T-helper 2 cell treated with Interferon-gamma antibody and Interleukin-4, amounts not matched to agents 100 ng/mL and 5 ng/mL, for 36 hours (primary cell): ENCODE measurements around the gene LY9. TPM values are rescaled to one million over a fixed set of nuclear protein-coding genes. Genes with fewer than 3 reads are reported as not detected.

Source experiments
- intact Hi-C: fragments of 100-400 bp; cut with micrococcal nuclease; formaldehyde crosslinking; loops from one replicate; pipeline ENCODE4 v1.15.1; 2023
- total RNA-seq: library from RNA; stranded (reverse); gene quantifications from 2 replicates; pipeline ENCODE4 v1.2.3, GENCODE V29; 2022

The LY9 gene
- total RNA-seq, 1 donor from 2014 or later = 9.2 TPM

DNA sequence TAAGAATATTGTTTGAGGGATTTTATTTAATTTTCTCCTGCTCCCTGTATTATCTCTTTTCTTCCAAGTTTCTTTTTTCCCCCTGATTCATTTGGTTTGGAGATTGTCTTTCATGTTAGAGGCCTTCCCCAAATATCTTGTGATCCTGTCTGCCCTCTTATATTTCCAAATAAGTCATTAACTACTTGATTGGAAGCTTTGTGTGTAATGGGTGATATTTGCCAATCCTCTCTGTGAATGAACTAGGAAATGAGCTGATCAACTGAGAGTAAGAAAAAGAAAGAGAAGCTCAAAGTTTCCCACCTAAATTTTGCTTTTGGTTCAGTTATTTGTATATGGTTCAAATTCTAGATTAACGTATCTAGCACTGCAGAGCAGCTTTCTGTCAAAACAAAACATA lies 23.6 kb upstream of the LY9 start:
- intact Hi-C loops = no loop called here

DNA sequence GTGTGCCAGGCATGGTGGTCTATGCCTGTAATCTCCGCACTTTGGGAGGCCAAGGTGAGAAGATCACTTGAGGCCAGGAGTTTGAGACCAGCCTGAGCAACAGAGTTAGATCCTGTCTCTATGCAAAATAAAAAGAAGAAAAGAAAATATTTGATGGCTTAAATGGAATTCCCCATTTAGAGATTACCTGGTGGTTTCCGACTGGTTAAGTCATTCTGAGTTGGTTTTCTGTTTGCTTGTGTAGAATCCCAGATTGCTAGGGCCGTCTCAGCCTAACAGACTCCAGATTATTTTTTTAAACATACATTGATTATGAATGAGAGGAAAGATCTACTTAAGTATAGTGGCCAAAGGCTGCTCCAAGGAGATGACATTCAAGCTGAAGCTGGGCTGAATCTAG lies 22.9 kb upstream of the LY9 start:
- intact Hi-C loops = no loop called here

DNA sequence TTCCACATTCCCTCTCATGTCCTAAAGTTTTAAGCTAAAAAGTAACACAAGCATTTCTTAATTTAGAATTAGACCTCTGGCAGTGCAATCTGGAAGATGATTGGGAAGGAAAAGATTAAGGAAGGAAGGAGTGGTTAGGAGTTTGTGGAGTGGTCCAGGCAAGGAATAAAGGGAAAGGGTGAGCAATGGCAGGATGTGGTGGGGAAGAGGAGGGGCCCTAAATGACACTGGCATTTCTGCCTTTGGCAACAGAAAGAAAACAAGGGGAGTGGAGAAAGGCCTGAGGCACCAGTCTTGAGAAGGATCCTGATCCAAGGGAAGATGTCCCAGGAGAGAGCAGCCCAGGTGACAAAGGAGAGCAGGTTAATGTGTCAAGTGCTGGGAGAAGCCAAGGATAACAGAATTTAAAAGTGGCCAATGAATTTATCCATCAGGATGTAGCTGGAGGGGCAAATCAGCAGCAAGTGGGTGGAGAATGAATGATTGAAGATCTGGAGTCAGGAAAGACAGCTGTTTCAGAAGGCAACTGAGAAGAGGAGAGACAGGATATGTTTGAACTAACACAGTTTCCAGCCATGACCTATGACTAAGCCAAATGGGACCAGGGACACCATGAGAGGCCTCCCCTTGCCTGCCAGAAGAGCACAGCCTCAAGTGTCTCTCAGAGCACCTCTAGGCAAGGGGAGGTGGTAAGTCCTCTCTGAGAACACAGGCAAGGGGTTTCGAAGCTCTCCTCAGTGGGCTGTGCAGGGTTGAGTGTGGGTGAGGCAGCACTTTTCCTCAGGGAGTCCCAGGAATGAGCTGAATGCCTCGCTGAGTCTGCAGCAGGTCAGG lies 20.9 kb upstream of the LY9 start:
- intact Hi-C loops = no loop called here

- intact Hi-C loops = loop anchor here (2.0 kb wide), 1 partner anchor 175 kb away; no protein-coding TSS in a partner anchor
These were observed 19.8 kb upstream of the LY9 start for GRCh38 chr1:160776178-160776577.

DNA sequence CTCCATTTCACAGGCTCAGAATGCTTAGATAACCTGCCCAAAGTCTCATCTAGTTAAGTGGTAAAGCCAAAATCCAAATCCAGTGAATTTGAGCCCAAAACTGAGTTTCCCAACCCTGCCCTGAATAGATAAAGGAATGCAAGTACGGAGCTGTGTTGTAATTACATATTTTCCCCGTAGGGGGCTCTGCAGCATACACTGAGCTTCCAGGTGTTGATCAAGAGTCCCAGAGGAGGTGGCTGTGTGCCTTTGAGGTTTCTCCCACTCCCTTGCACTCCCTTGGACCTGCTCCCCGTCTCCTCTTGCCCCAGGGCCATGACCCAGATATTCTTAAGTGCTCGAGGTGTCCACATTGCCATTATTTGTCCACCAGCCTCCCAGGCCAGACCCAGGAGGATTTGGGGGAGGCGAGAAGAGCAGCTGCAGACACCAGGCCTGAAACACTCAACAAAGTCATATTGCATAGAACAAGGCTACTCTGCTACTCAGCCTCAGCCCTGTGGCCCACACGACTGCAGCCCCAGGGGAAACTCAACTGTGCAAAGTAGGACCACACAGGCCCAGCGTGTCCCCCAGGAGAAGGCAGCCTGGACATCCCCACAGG lies 18.4 kb upstream of the LY9 start:
- intact Hi-C loops = loop anchor here (1.0 to 2.0 kb wide), 3 partner anchors 53 to 173 kb away; no protein-coding TSS in a partner anchor

GRCh38 chr1:160778976-160779375 lies 17.0 kb upstream of the LY9 start:
- intact Hi-C loops = no loop called here

DNA sequence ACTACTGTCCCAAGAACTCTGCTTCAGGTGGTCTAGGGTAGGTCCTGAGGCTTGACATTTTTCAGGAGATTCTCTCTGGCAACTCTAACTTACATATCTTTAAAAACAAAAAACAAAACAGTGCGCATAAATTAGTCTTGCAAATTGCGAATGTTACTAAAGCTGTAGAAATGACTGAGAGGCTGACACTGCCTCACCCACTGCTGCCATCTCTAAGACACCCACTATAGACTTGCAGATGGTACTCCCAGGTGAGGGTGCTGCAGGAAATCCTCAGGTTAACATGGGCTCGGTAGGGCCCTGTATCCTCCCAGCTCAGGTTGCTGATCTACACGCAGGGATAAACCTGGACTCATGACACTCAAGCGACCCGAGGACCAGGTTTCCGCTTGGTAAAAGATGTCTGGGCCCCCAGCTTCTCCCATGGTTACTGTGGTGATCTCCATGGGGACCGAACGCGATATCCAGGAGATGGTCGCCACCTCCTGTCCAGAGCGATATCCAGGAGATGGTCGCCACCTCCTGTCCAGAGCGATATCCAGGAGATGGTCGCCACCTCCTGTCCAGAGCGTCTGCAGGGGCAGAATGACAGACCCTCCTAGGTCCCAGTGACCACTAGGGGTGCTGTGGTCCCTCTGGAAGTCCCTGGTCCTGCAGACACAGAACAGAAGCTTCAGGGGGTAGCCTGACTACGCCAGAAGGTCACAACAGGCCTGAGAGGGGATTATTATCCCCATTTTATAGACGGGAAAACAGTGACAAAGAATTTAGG lies 16.2 kb upstream of the LY9 start:
- intact Hi-C loops = no loop called here

DNA sequence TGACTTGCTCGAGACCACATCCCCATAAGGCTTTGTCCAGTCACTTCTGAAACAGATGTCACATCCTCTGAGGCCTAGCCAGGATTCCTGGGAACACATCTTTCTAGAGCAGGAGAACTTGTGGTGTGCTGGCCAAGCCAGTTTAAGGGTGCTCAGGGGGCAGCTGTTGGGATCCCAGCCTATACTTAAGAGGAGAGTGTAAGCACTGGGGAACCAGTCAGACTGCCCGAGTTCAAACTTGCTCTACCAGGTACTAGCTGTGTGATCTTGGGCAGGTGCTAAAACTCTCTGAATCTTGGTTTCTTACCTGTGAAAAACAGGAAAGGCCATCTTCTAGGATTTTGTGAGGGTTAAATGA lies 15.6 kb upstream of the LY9 start:
- intact Hi-C loops = no loop called here

GRCh38 chr1:160781186-160781766 lies 14.7 kb upstream of the LY9 start:
- intact Hi-C loops = no loop called here

GRCh38 chr1:160781914-160782689 lies 13.9 kb upstream of the LY9 start:
- intact Hi-C loops = loop anchor here (1.0 kb wide), 1 partner anchor 14 kb away; the partner anchor contains the start of gene LY9

DNA sequence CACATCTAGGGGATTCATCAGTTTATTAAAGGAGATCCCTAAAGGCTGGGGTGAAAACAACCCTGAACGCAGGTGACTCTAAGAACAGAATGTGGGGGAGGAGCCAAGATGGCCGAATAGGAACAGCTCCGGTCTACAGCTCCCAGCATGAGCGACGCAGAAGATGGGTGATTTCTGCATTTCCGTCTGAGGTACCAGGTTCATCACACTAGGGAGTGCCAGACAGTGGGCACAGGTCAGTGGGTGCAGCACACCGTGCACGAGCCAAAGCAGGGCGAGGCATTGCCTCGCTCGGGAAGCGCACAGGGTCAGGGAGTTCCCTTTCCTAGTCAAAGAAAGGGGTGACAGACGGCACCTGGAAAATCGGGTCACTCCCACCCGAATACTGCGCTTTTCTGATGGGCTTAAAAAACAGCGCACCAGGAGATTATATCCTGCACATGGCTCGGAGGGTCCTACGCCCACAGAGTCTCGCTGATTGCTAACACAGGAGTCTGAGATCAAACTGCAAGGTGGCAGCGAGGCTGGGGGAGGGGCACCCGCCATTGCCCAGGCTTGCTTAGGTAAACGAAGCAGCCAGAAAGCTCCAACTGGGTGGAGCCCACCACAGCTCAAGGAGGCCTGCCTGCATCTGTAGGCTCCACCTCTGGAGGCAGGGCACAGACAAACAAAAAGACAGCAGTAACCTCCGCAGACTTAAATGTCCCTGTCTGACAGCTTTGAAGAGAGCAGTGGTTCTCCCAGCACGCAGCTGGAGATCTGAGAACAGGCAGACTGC lies 12.8 kb upstream of the LY9 start:
- intact Hi-C loops = loop anchor here (1.0 kb wide), 1 partner anchor 13 kb away; the partner anchor contains the start of gene LY9

GRCh38 chr1:160789051-160789701 lies 6.8 kb upstream of the LY9 start:
- intact Hi-C loops = no loop called here

- intact Hi-C loops = no loop called here
These were observed 6.0 kb upstream of the LY9 start for GRCh38 chr1:160789702-160790611.

- intact Hi-C loops = no loop called here
These were observed 1.6 kb upstream of the LY9 start for GRCh38 chr1:160794376-160794775.

DNA sequence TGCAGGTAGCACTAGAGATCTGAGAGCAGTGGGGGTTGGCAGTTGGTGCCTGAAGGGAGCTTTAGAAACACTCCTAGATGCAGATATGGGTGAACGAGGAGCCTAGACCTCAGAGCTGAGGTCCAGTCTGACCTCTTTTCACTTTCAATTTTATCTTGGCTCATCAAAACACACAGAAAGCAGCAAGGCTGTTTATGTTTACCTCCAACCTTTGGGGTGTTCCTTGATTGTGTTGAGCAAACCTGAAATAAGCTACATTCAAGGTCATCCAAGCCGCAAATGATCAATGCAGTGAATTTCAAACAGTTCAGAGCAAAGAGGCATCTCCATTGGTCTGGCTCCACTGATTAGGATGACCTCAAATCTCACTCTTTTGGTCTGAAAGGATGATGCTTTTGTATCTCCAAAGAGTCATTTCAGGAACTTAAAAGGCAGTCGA lies 1.3 kb downstream of the LY9 start:
- intact Hi-C loops = no loop called here

- intact Hi-C loops = no loop called here
These were observed 1.9 kb downstream of the LY9 start for GRCh38 chr1:160797861-160798273.

DNA sequence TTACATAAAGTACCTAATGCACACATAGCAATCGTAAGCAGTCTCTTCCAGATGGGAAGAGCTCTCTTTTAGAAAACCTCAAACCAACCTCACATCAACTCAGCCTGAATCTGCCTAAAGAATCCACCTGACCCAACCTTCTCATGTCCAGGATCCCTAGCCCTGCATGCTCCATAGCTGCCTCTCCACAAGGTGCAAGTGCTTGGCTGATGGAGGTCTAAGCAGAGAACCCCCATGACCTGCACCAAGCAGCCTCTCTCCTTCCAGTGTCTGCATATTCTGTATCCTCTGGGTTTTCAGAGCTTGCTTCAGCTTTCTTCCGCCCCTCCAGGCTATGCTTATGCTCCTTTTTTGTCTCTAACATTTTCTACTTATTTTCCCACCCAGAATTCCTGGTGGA lies 2.5 kb downstream of the LY9 start:
- intact Hi-C loops = no loop called here

GRCh38 chr1:160799641-160800040 lies 3.7 kb downstream of the LY9 start:
- intact Hi-C loops = loop anchor here (2.0 kb wide), 1 partner anchor 73 kb away; no protein-coding TSS in a partner anchor
